Fibroblast of the aortic adventitia (primary cell): ENCODE results near the gene SPRR2A. TPM values are rescaled to one million over a fixed set of nuclear protein-coding genes. Genes with fewer than 3 reads are reported as not detected.

ENCODE experiments used
- DNase-seq: peaks from one replicate; pipeline ENCODE4 v3.0.0-alpha.2; 2010; ENCODE audit warnings: low read depth
- H3K4me3 ChIP-seq: 2 replicates; pipeline ENCODE4 v1.5.1; 2011; ENCODE audit warnings: low read depth, mild to moderate bottlenecking, control low read depth, low read length, moderate library complexity
- CTCF ChIP-seq: IDR thresholded peaks from 2 replicates; pipeline ENCODE4 v1.5.1; 2011; ENCODE audit warnings: mild to moderate bottlenecking, low read length, control low read depth, inconsistent platforms; ENCODE audit not compliant: insufficient read depth
- total RNA-seq: library from RNA; depleted of rRNA; stranded (reverse); fragments of >200 nt; gene quantifications from 2 replicates; pipeline ENCODE4 v1.2.3, GENCODE V29; 2012; ENCODE audit warnings: low replicate concordance

Gene SPRR2A
- not detected in 2 replicates for total RNA-seq

- TF ChIP-seq CTCF = no peak
- no peak for DNase-seq
- no peak within 1 kb of the TSS for H3K4me3 ChIP-seq
Observed at GRCh38 chr1:153057375-153057774, at the start of gene SPRR2A. Gene SPRR2A (minus strand): TSS chr1:153057512. CDS start chr1:153056735, 777 bp downstream.

- no peak overlapping the region for H3K4me3 ChIP-seq
- DNase-seq = peak; percentile 43
- no peak for TF ChIP-seq CTCF
Observed at GRCh38 chr1:153100245-153100644, 42.9 kb upstream of the SPRR2A start.

- no peak overlapping the region for H3K4me3 ChIP-seq
- no peak for DNase-seq
- no peak for TF ChIP-seq CTCF
Observed at GRCh38 chr1:153099461-153100045, 42.2 kb upstream of the SPRR2A start.

GRCh38 chr1:153095764-153096163 is 38.5 kb upstream of the SPRR2A start:
- no peak overlapping the region for H3K4me3 ChIP-seq

GRCh38 chr1:153094426-153094825 is 37.1 kb upstream of the SPRR2A start, which contains the start of gene SPRR2E:
Gene SPRR2E (minus strand): TSS chr1:153094526. CDS start chr1:153093751, 775 bp downstream.
- no peak for TF ChIP-seq CTCF
- H3K4me3 ChIP-seq = no peak within 1 kb of the TSS
- no peak for DNase-seq

More at GRCh38 chr1:153095764-153096163, 38.5 kb upstream of the SPRR2A start:
- TF ChIP-seq CTCF = no peak
- no peak for DNase-seq

- DNase-seq = no peak
- no peak overlapping the region for H3K4me3 ChIP-seq
- no peak for TF ChIP-seq CTCF
Observed at GRCh38 chr1:153087652-153088051, 30.3 kb upstream of the SPRR2A start.

- DNase-seq = no peak
- no peak overlapping the region for H3K4me3 ChIP-seq
- no peak for TF ChIP-seq CTCF
Observed at GRCh38 chr1:153081736-153082135, 24.4 kb upstream of the SPRR2A start.
